Breast epithelium (tissue), 4 donors: ENCODE results near the gene RELN. TPM values are rescaled to one million over a fixed set of nuclear protein-coding genes. Genes with fewer than 3 reads are reported as not detected.

ENCODE experiments used
- DNase-seq, 2 donors: peaks; one replicate each; pipeline ENCODE4 v3.0.0-alpha.2; 2019; ENCODE audit warnings: low spot score in 2 of 2
- H3K27ac ChIP-seq, 2 donors: fragments of 200-600 bp; sonication (generic) in 1 of 2; one replicate each; pipeline ENCODE4 v1.5.1; 2016 to 2019; ENCODE audit warnings: mild to moderate bottlenecking in 1 of 2
- H3K27me3 ChIP-seq, 2 donors: fragments of 200-600 bp; sonication (generic) in 1 of 2; one replicate each; pipeline versions ENCODE4 v1.5.1 to v1.6.0; 2017 to 2019; ENCODE audit warnings: control low read depth in 1 of 2, mild to moderate bottlenecking in 1 of 2
- H3K36me3 ChIP-seq: fragments of 200-600 bp; one replicate; pipeline ENCODE4 v1.5.1; 2019
- H3K4me1 ChIP-seq, 2 donors: fragments of 200-600 bp; sonication (generic); one replicate each; pipeline ENCODE4 v1.5.1; 2016 to 2019; ENCODE audit warnings: control low read depth in 1 of 2
- H3K4me3 ChIP-seq, 3 donors: fragments of 200-600 bp; sonication (generic); 1 replicate in 2 of 3; 2 replicates in 1 of 3; pipeline ENCODE4 v1.5.1; 2016 to 2019; ENCODE audit warnings: mild to moderate bottlenecking in 3 of 3, moderate library complexity in 2 of 3
- H3K9me3 ChIP-seq, 2 donors: fragments of 200-600 bp; sonication (generic) in 1 of 2; one replicate each; pipeline ENCODE4 v1.5.1; 2016 to 2019; ENCODE audit warnings: control low read depth in 1 of 2
- POLR2A ChIP-seq: fragments of 450-650 bp; IDR thresholded peaks from one replicate; pipeline ENCODE4 v1.6.1; 2016; ENCODE audit warnings: antibody characterized with exemption, mild to moderate bottlenecking, moderate library complexity
- POLR2AphosphoS5 ChIP-seq, 3 donors: sonication (generic); formaldehyde crosslinking; IDR thresholded peaks; one replicate each; pipeline ENCODE4 v1.6.1; 2017; ENCODE audit warnings: antibody characterized with exemption in 3 of 3
- intact Hi-C: fragments of 100-400 bp; cut with DNase I; formaldehyde crosslinking; loops from one replicate; pipeline ENCODE4 v1.15.1; 2023; ENCODE audit warnings: low total_unique reads
- total RNA-seq, 3 donors: library from RNA; depleted of rRNA; stranded (reverse); fragments of >200 nt; gene quantifications; one replicate each; pipeline ENCODE4 v1.1.0, GENCODE V29; 2016
- TF ChIP-seq, protein P1 (sequence below), 3 donors: fragments of 450-650 bp; IDR thresholded peaks; one replicate each; pipeline ENCODE4 v1.5.1; 2016 to 2017; ENCODE audit warnings: antibody characterized with exemption in 3 of 3, mild to moderate bottlenecking in 3 of 3, moderate library complexity in 3 of 3

The RELN gene
- total RNA-seq, 3 donors from 2014 or later: 3.0 to 9.8 (median 4.5) TPM

DNA sequence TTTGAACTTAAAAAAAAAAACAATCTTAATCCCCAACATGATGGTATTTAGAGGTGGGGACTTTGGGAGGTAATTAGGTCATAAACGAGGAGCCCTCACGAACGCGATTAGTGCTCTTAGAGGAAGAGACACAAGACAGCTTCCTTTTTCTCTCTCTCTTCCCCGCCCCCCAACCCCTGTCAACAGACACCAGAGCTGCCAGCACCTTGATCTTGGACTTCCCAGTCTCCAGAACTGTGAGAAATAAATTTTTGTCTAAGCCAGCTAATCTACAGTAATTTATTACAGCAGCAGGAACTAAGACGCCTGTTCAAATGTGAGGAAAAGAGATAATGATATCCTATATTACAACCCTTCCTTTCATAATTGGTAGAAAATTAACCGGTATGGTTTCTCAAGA is 40.1 kb downstream of the RELN start:
- no peaks in the 10 kb centered on the region for H3K36me3 ChIP-seq
- H3K27me3 ChIP-seq: no peaks in the 10 kb centered on the region
- H3K4me1 ChIP-seq: no peaks in the 10 kb centered on the region
- intact Hi-C loops: no loop called here
- TF ChIP-seq POLR2A: no peak
- TF ChIP-seq, protein P1, sequence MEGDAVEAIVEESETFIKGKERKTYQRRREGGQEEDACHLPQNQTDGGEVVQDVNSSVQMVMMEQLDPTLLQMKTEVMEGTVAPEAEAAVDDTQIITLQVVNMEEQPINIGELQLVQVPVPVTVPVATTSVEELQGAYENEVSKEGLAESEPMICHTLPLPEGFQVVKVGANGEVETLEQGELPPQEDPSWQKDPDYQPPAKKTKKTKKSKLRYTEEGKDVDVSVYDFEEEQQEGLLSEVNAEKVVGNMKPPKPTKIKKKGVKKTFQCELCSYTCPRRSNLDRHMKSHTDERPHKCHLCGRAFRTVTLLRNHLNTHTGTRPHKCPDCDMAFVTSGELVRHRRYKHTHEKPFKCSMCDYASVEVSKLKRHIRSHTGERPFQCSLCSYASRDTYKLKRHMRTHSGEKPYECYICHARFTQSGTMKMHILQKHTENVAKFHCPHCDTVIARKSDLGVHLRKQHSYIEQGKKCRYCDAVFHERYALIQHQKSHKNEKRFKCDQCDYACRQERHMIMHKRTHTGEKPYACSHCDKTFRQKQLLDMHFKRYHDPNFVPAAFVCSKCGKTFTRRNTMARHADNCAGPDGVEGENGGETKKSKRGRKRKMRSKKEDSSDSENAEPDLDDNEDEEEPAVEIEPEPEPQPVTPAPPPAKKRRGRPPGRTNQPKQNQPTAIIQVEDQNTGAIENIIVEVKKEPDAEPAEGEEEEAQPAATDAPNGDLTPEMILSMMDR (IDR thresholded peaks at IDR 0.05): no peak
- TF ChIP-seq POLR2AphosphoS5 (IDR thresholded peaks at IDR 0.05): no peak
- no peaks in the 10 kb centered on the region for H3K9me3 ChIP-seq
- H3K27ac ChIP-seq: no peak overlapping the region
- DNase-seq: no peak
- no peak overlapping the region for H3K4me3 ChIP-seq

GRCh38 chr7:103947026-103947655 is 42.3 kb downstream of the RELN start:
- intact Hi-C loops: no loop called here
- DNase-seq: no peak
- Histone ChIP-seq H3K27me3 (no peaks in the 10 kb centered on the region), H3K27ac (no peak overlapping the region), H3K9me3 (no peaks in the 10 kb centered on the region), H3K36me3 (no peaks in the 10 kb centered on the region), H3K4me3 (no peak overlapping the region), H3K4me1 (no peaks in the 10 kb centered on the region)
- TF ChIP-seq, protein P1 (IDR thresholded peaks at IDR 0.05): no peak
- no peak for TF ChIP-seq POLR2AphosphoS5 (IDR thresholded peaks at IDR 0.05)

DNA sequence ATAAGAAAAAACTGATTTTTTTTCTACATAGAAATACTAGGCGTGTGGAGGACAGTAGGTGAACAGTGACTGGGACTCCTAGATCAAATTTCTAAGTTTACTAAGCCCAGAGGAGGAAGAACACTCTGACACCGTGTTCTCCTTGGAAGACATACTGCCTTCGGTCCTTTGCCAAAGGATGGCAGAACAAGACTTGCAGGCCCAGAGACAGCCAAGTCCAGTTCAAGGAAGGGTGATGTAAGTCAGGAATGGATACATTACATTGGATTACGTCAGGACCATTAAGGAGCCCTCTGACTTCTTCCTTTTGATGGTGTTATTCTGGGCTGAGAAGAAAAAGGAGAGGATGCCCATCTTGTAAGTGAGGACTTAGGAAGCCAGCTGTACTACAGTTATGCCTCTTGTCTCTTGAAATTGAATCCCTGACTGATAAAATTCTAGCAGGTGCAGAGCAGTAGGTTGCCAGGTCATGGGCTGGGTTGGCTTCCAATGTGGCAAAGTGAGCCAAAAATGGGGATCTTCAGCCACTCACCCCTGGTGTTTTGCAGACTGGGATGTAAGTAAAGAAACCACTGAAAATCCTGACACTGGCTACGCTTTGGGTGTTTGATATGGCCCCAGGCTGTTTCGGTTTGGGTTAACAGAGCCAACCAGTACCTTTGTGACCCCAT is 45.1 kb downstream of the RELN start:
- H3K9me3 ChIP-seq: no peaks in the 10 kb centered on the region
- TF ChIP-seq, protein P1 (IDR thresholded peaks at IDR 0.05): no peak
- TF ChIP-seq POLR2A (no peak), POLR2AphosphoS5 (IDR thresholded peaks at IDR 0.05) (no peak)
- intact Hi-C loops: no loop called here
- H3K4me1 ChIP-seq: no peaks in the 10 kb centered on the region
- no peaks in the 10 kb centered on the region for H3K36me3 ChIP-seq
- H3K4me3 ChIP-seq: no peak overlapping the region
- no peak for DNase-seq
- H3K27ac ChIP-seq: no peak overlapping the region
- H3K27me3 ChIP-seq: no peaks in the 10 kb centered on the region

DNA sequence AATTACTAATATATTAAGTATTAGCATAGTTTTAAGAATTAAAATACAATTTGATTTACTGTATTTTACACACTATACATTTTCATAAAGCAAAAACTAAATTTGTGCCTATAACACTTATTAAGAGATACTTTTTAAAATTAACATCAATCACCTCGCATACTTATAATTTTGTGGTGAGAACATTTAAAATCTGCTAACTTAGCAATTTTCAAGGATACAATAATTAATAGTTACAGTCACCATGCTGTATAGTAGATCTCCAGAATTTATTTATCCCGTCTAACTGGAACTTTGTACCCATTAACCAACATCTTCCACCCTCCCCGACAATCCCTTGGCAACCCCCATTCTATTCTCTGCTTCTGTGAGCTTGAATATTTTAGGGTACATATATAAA is 47.5 kb downstream of the RELN start:
- no peaks in the 10 kb centered on the region for H3K4me1 ChIP-seq
- no peaks in the 10 kb centered on the region for H3K36me3 ChIP-seq
- H3K4me3 ChIP-seq: no peak overlapping the region
- intact Hi-C loops: no loop called here
- DNase-seq: no peak
- TF ChIP-seq POLR2AphosphoS5 (IDR thresholded peaks at IDR 0.05) (no peak), POLR2A (no peak)
- TF ChIP-seq, protein P1 (IDR thresholded peaks at IDR 0.05): no peak
- H3K9me3 ChIP-seq: no peaks in the 10 kb centered on the region
- no peak overlapping the region for H3K27ac ChIP-seq
- no peaks in the 10 kb centered on the region for H3K27me3 ChIP-seq

DNA sequence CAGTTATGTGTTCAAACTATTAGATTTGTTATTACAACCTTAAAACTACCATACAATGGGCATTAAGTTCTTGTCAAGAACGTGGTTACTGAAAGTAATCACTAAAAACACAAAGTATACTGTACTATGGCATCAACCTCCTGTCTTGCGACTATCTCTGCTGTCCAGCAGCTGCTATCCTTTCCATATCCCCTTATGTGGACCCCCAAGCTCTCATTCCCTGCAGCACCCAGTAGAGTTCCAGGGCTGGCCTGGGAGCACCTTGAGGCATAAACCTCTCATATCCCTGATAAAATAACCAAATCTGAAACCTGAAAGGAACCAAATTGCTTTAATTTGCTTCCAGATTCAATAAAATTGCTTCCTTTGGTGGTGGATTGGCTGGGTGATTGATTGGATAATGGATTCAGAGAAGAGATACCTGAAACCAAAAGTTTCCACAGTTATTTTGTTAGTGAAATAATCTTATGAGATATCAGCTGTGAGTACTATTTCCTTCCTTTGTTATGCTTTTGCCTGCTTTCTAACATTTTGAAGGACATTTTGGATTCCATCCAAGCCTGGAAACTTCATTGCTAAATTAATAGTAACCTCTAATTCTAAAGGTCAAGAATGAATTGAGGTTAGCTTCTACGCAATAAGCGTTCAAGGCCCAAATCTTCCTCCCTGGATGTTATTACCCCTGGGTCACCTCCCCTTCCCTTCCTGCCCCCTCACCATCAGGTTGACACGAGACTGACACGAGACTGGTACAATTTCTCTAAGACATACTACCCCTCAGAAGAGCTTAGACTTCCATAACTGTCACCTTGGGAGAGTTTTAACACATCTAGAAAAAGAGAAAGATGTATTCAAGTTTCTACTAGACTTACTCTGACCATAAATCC is 48.8 kb downstream of the RELN start:
- Histone ChIP-seq H3K9me3 (no peaks in the 10 kb centered on the region), H3K4me1 (no peaks in the 10 kb centered on the region), H3K27ac (no peak overlapping the region), H3K36me3 (no peaks in the 10 kb centered on the region), H3K4me3 (no peak overlapping the region), H3K27me3 (no peaks in the 10 kb centered on the region)
- intact Hi-C loops: no loop called here
- no peak for TF ChIP-seq POLR2A
- no peak for TF ChIP-seq POLR2AphosphoS5 (IDR thresholded peaks at IDR 0.05)
- TF ChIP-seq, protein P1 (IDR thresholded peaks at IDR 0.05): no peak
- no peak for DNase-seq
